Peyer's patch (tissue), 4 donors: ENCODE data around the gene CACNG4.

Experiments used
- CTCF ChIP-seq, 6 experiments: fragments of 450-650 bp in 4 of 6; fragments of 200-600 bp in 2 of 6; sonication (generic) in 1 of 6; IDR thresholded peaks; one replicate each; pipeline ENCODE4 v1.5.1; 2017 to 2019; ENCODE audit warnings: antibody characterized with exemption in 6 of 6, mild to moderate bottlenecking in 3 of 6, moderate library complexity in 1 of 6
- POLR2A ChIP-seq, 2 donors: fragments of 450-650 bp; IDR thresholded peaks; one replicate each; pipeline ENCODE4 v1.5.1; 2017; ENCODE audit warnings: antibody characterized with exemption in 2 of 2, mild to moderate bottlenecking in 2 of 2, moderate library complexity in 2 of 2

- TF ChIP-seq CTCF (IDR thresholded peaks at IDR 0.05) = no peak
- no peak for TF ChIP-seq POLR2A (IDR thresholded peaks at IDR 0.05)
Measured at GRCh38 chr17:66960613-66961012, 3.9 kb upstream of the CACNG4 start.
